OCI-LY3 (cell line): ENCODE results near the gene COL4A1.

ENCODE experiments used
- H2AFZ ChIP-seq: fragments of 200-600, 300-600 bp; shearing (Covaris generic); 2 replicates; pipeline ENCODE4 v1.6.0; 2014; ENCODE audit warnings: antibody characterized with exemption, low read depth, low read length
- H3K27ac ChIP-seq: fragments of 200-600, 300-600 bp; sonication (generic); 2 replicates; pipeline ENCODE4 v1.5.1; 2014; ENCODE audit warnings: mild to moderate bottlenecking, low read length, moderate library complexity, mixed read lengths
- H3K27me3 ChIP-seq: fragments of 200-600, 300-600 bp; sonication (generic); 2 replicates; pipeline ENCODE4 v1.6.1; 2014; ENCODE audit warnings: low read depth, low read length, mixed read lengths
- H3K36me3 ChIP-seq: fragments of 200-600, 300-600 bp; sonication (generic); replicated peaks from 2 replicates; pipeline ENCODE3; 2014; ENCODE audit warnings: low read depth, low read length, mixed read lengths
- H3K4me1 ChIP-seq: fragments of 300-600, 200-600 bp; sonication (generic); 2 replicates; pipeline ENCODE4 v1.6.1; 2014; ENCODE audit warnings: low read length, mixed read lengths
- H3K4me2 ChIP-seq: fragments of 200-600, 300-600 bp; sonication (generic); 2 replicates; pipeline ENCODE4 v1.6.1; 2014; ENCODE audit warnings: low read length, mixed read lengths
- H3K4me3 ChIP-seq: fragments of 300-600, 200-600 bp; sonication (generic); 2 replicates; pipeline ENCODE4 v1.5.1; 2014; ENCODE audit warnings: antibody characterized with exemption, mild to moderate bottlenecking, low read length, moderate library complexity
- H3K79me2 ChIP-seq: fragments of 300-600, 200-600 bp; shearing (Covaris generic); 2 replicates; pipeline ENCODE4 v1.6.1; 2014; ENCODE audit warnings: mild to moderate bottlenecking, low read length, mixed read lengths
- H3K9ac ChIP-seq: fragments of 300-600, 200-600 bp; shearing (Covaris generic); 2 replicates; pipeline ENCODE4 v1.6.0; 2014; ENCODE audit warnings: mild to moderate bottlenecking, low read length, moderate library complexity
- H3K9me3 ChIP-seq: fragments of 200-600, 300-600 bp; shearing (Covaris generic); 2 replicates; pipeline ENCODE4 v1.6.1; 2014; ENCODE audit warnings: low read length, mixed read lengths; ENCODE audit not compliant: insufficient read depth
- H4K20me1 ChIP-seq: fragments of 200-600, 300-600 bp; sonication (generic); 2 replicates; pipeline ENCODE4 v1.6.1; 2016; ENCODE audit warnings: low read length, mixed read lengths; ENCODE audit not compliant: insufficient read depth
- EZH2phosphoT487 ChIP-seq: fragments of 200-600 bp; shearing (Covaris generic); IDR thresholded peaks from 2 replicates; pipeline ENCODE4 v1.6.1; 2018; ENCODE audit warnings: antibody characterized with exemption, mixed run types, low read depth
- TF ChIP-seq, protein P1 (sequence below): fragments of 200-600, 300-600 bp; sonication (generic); IDR thresholded peaks from 2 replicates; pipeline ENCODE4 v1.5.1; 2014; ENCODE audit warnings: antibody characterized with exemption, low read length, low read depth

COL4A1 gene

DNA sequence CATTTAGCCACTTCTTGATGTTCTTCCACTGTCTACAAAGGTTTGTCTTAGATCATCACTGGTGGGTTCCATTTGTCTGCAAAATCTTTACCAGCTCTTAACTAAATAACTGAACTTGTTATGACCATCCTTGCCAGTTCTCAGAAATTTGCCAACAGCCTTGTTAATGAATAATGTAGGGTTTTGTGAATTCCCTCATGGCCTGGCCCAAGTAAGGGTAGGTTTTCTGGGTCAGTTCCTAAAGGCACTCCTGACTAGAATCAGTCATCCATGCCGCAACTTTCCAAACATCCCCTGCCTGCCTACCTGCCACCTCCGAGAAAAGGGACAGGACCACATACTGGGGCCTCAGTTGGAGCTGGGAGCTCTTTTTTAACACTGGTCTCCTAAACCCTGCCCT lies 4.0 kb downstream of the COL4A1 start:
- Histone ChIP-seq H2AFZ (no peak overlapping the region), H3K4me1 (no peaks in the 10 kb centered on the region), H4K20me1 (no peaks in the 10 kb centered on the region), H3K9ac (no peak overlapping the region), H3K79me2 (no peaks in the 10 kb centered on the region), H3K4me2 (no peak overlapping the region), H3K9me3 (no peaks in the 10 kb centered on the region), H3K27me3 (peaks cover 59% of the 10 kb centered on the region), H3K36me3 (no peaks in the 10 kb centered on the region), H3K4me3 (no peak overlapping the region), H3K27ac (no peak overlapping the region)
- no peak for TF ChIP-seq EZH2phosphoT487
- TF ChIP-seq, protein P1, sequence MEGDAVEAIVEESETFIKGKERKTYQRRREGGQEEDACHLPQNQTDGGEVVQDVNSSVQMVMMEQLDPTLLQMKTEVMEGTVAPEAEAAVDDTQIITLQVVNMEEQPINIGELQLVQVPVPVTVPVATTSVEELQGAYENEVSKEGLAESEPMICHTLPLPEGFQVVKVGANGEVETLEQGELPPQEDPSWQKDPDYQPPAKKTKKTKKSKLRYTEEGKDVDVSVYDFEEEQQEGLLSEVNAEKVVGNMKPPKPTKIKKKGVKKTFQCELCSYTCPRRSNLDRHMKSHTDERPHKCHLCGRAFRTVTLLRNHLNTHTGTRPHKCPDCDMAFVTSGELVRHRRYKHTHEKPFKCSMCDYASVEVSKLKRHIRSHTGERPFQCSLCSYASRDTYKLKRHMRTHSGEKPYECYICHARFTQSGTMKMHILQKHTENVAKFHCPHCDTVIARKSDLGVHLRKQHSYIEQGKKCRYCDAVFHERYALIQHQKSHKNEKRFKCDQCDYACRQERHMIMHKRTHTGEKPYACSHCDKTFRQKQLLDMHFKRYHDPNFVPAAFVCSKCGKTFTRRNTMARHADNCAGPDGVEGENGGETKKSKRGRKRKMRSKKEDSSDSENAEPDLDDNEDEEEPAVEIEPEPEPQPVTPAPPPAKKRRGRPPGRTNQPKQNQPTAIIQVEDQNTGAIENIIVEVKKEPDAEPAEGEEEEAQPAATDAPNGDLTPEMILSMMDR: no peak

DNA sequence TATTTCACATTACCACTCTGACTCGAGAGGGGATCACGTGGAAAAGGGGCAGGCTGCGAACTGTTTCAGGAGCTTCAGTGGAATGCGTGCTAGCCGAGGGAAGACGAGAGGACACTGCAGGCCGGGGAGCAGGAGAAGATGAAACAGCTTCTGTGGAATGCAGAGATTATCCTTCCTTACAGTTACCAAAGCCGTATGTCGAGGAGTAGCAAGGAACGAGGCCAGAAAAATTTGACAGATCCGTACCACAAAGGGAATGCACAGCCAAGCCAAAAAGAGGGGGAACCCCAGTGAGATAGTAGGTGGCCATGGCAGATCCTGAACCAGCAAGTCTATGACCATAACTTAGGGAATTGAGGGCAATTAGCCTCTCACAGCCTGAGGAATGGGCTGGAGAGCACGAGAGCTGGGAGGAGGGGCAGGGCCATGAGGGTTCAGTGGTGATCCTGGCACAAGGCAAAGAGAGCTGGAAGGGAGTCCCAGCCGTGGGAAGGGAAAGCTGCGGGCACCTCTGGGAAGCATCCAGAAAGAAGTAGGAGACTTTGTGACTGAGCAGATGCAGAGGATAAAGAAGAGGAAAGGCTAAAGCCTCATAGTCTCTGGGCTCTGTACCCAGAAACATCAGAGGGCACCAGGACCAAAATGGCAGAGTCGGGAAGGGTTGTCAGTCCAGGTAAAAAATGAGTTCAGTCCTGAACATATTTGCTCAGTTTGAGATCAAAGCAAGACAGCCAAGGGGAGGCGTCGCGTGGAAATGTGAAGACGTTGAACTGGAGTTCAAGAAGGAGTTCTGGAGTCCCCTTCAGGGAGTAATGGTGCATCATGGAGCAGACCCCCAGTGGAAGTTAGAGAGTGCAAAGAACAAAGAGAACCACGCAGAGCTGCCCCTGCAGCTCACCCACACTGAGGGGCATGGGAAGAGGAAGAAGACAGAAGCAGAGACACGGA lies 5.1 kb downstream of the COL4A1 start:
- no peak overlapping the region for H3K27ac ChIP-seq
- peaks cover 63% of the 10 kb centered on the region for H3K27me3 ChIP-seq
- no peak overlapping the region for H3K9ac ChIP-seq
- no peaks in the 10 kb centered on the region for H3K9me3 ChIP-seq
- no peaks in the 10 kb centered on the region for H4K20me1 ChIP-seq
- H3K36me3 ChIP-seq: no peaks in the 10 kb centered on the region
- TF ChIP-seq, protein P1: no peak
- TF ChIP-seq EZH2phosphoT487: no peak
- H3K79me2 ChIP-seq: no peaks in the 10 kb centered on the region
- no peaks in the 10 kb centered on the region for H3K4me1 ChIP-seq
- no peak overlapping the region for H2AFZ ChIP-seq
- H3K4me3 ChIP-seq: no peak overlapping the region
- H3K4me2 ChIP-seq: no peak overlapping the region

DNA sequence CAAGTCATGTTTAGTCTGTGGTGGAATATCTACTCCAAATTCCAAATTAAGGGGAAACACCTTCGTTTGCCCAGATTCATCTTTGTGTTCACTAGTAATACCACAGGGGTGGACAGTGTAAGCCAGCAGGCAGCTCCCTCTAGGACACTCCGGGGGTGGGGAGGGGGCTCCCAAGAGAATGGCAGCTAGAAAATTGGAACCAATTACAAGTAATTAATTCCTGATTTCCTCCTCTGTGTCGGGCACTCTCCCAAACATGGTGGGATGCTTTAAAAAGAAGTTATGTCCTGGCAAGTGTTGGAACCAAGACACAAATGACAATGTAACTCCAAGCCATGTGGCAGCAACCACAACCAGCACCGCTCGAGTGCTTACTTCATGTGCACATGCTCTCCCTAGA lies 5.9 kb downstream of the COL4A1 start:
- Histone ChIP-seq H3K4me2 (no peak overlapping the region), H3K27ac (no peak overlapping the region), H3K79me2 (no peaks in the 10 kb centered on the region), H4K20me1 (no peaks in the 10 kb centered on the region), H3K9me3 (no peaks in the 10 kb centered on the region), H3K4me1 (no peaks in the 10 kb centered on the region), H3K9ac (no peak overlapping the region), H3K4me3 (no peak overlapping the region), H3K36me3 (no peaks in the 10 kb centered on the region), H2AFZ (no peak overlapping the region), H3K27me3 (peaks cover 66% of the 10 kb centered on the region)
- TF ChIP-seq EZH2phosphoT487: no peak
- TF ChIP-seq, protein P1: no peak

DNA sequence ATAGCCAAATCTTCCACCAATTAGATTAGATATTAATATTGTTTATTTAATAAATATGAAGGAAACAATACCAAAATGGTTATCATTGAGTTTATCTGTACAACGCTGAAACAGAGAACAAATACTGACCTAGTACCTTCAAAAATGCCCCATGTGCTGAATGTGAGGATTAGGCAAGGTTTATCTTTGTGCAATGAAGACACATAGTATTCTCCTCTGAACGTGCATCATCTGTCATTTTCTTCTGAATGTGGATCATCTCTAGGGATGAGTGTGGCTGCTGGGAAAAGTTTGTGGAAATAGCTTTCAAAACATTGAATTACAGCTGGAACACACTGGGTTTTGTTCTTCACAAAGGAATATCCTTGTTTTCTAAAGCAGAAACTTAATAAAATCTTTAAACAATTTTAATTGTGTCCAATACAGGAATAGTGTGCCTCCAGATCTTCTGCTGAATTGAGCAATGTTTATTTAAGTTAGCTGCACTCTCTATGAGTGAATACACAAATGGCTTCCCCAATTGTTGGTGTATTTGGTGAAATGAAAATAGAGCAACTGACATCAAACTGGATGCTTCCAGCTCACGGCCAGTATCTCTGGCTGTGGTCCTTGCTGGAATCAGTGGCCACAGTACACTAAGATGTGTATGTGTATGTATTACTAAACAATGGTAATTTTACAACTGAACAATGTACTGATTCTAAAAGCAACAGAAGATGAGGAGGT lies 6.7 kb downstream of the COL4A1 start:
- Histone ChIP-seq H3K79me2 (no peaks in the 10 kb centered on the region), H3K9ac (no peak overlapping the region)

More for the DNA sequence above, 6.7 kb downstream of the COL4A1 start:
- no peaks in the 10 kb centered on the region for H4K20me1 ChIP-seq
- H3K36me3 ChIP-seq: no peaks in the 10 kb centered on the region
- H3K9me3 ChIP-seq: no peaks in the 10 kb centered on the region
- H3K4me3 ChIP-seq: no peak overlapping the region
- H2AFZ ChIP-seq: no peak overlapping the region
- peaks cover 63% of the 10 kb centered on the region for H3K27me3 ChIP-seq
- TF ChIP-seq, protein P1: no peak
- TF ChIP-seq EZH2phosphoT487: no peak
- no peaks in the 10 kb centered on the region for H3K4me1 ChIP-seq
- no peak overlapping the region for H3K4me2 ChIP-seq
- no peak overlapping the region for H3K27ac ChIP-seq
